ENCODE results near the gene RAD51B. TPM values are rescaled to one million over a fixed set of nuclear protein-coding genes. Genes with fewer than 3 reads are reported as not detected.

The RAD51B gene
- total and polyA plus RNA-seq, 4 donors = 2.8 to 39.6 (median 13.3) TPM; not detected in 1

DNA sequence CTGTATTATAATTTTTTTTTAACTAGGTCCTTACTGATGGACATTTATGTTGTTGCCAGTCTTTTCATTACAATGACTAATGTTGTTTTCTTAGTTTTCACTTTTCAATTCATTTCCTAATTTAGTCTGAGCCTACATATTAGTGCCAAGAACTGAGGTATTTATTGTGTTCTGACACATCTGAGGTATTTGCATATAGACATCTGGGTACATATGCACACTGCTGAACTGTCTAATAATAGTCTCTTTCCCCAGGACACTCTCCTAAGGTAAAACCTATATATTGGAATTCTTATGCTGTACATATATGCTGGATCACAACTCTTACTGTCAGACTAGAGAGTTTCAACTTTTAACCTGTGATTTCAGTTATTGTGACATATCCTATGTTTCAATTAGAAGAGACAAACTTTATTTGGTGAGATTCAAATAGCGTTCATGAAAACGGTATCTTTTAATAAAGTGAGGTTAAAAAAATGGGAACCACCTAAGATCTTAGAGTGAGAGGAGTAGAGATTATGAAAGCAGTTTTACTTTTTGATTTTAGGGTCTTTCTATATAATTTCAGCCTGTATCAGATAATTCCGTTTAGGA is 263.2 kb downstream of the RAD51B start:
- no peaks in the 10 kb centered on the region for H3K27me3 ChIP-seq (ENCODE audit: control insufficient read depth in 1 of 2, insufficient read depth in 2 of 2, low read length in 1 of 2)
- no peaks in the 10 kb centered on the region for H3K9me3 ChIP-seq (ENCODE audit: control insufficient read depth, low read length)
- DNase-seq (no peak), ATAC-seq (ENCODE audit: low FRiP score) (no peak)
- 62 to 96% methylated on average over 3 of the region's 3 CpGs for WGBS, 2 donors
- intact Hi-C loops (cut with DNase I) = no loop called here
- no peak overlapping the region for H3K27ac ChIP-seq (ENCODE audit: low read depth in 1 of 2, low read length in 2 of 2)
- no peak overlapping the region for H3K4me3 ChIP-seq (ENCODE audit: low read length in 2 of 2)
- H3K36me3 ChIP-seq (ENCODE audit: control insufficient read depth in 1 of 2, insufficient read depth in 2 of 2, low read length in 1 of 2) = no peaks in the 10 kb centered on the region
- no peaks in the 10 kb centered on the region for H3K4me1 ChIP-seq (ENCODE audit: control insufficient read depth in 1 of 2, insufficient read depth in 2 of 2, low read length in 2 of 2)

DNA sequence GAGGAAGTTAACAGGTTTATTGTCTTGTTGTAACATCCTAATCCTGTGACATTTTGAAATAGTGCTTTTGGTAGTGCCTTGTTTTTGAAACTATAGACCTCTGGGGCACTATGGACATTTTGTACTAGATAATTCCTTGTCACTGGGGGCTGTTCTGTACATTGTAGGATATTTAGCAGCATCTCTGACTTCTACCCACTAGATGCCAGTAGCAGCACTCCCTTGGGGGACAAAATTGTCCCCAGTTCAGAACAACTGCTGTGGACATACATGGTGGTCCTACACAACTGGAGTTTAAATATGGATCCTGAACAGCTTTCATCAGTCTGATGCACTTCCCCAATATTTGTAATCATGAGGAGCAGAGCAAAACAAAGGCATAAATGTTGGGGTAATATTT is 264.7 kb downstream of the RAD51B start:
- Histone ChIP-seq H3K27ac (ENCODE audit: low read depth in 1 of 2, low read length in 2 of 2) (no peak overlapping the region), H3K27me3 (ENCODE audit: control insufficient read depth in 1 of 2, insufficient read depth in 2 of 2, low read length in 1 of 2) (no peaks in the 10 kb centered on the region), H3K9me3 (ENCODE audit: control insufficient read depth, low read length) (no peaks in the 10 kb centered on the region), H3K4me1 (ENCODE audit: control insufficient read depth in 1 of 2, insufficient read depth in 2 of 2, low read length in 2 of 2) (no peaks in the 10 kb centered on the region), H3K4me3 (ENCODE audit: low read length in 2 of 2) (no peak overlapping the region), H3K36me3 (ENCODE audit: control insufficient read depth in 1 of 2, insufficient read depth in 2 of 2, low read length in 1 of 2) (no peaks in the 10 kb centered on the region)
- DNase-seq (no peak), ATAC-seq (ENCODE audit: low FRiP score) (no peak)
- intact Hi-C loops (cut with DNase I) = no loop called here

DNA sequence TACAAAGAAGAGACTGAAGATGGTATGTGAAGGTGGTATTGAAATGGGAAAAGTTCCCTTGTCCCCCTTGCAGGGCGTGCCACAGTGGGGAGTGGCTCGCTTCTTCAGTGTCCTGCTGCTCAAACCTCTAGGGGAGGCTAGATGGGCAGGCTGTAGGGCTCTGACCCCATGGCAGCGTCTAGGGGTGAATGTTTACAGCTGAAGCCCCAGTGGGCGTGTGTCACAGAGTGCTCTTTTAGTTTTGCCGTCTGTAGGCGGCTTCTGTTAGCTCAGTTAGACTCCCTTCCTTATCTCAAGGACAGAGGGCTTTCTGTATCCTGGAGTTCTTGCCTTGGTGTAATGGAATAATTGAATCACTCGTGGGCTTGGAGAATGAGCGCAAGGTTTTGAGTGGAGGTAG is 266.2 kb downstream of the RAD51B start:
- H3K4me1 ChIP-seq (ENCODE audit: control insufficient read depth in 1 of 2, insufficient read depth in 2 of 2, low read length in 2 of 2) = no peaks in the 10 kb centered on the region
- 78 to 93% methylated on average over 8 of the region's 8 CpGs for WGBS, 2 donors
- H3K4me3 ChIP-seq (ENCODE audit: low read length in 2 of 2) = no peak overlapping the region
- no peak for DNase-seq
- H3K36me3 ChIP-seq (ENCODE audit: control insufficient read depth in 1 of 2, insufficient read depth in 2 of 2, low read length in 1 of 2) = no peaks in the 10 kb centered on the region
- intact Hi-C loops (cut with DNase I) = no loop called here
- no peak for ATAC-seq (ENCODE audit: low FRiP score)
- H3K9me3 ChIP-seq (ENCODE audit: control insufficient read depth, low read length) = no peaks in the 10 kb centered on the region
- H3K27ac ChIP-seq (ENCODE audit: low read depth in 1 of 2, low read length in 2 of 2) = no peak overlapping the region
- H3K27me3 ChIP-seq (ENCODE audit: control insufficient read depth in 1 of 2, insufficient read depth in 2 of 2, low read length in 1 of 2) = no peaks in the 10 kb centered on the region

DNA sequence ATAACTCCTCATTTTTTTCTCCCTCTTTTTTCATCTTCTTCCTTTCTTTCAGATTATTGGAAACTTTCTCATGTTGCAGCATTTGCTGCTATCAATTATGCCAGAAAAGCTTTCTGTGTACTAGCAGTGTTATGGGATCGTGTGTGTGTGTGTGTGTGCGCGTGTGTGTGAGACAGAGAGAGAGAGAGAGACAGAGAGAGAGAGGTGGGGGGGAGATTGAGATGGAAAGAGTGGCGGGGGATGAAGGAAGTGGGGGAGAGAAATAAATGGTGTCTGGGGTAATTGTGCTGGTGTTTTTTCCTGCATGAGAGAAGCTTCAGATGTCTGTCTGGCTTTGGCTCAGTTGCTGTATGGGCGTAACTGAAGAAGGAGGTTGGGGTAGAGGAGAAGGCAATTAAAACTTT is 268.9 kb downstream of the RAD51B start:
- ATAC-seq (ENCODE audit: low FRiP score) (no peak), DNase-seq (no peak)
- H3K4me1 ChIP-seq (ENCODE audit: control insufficient read depth in 1 of 2, insufficient read depth in 2 of 2, low read length in 2 of 2) = no peaks in the 10 kb centered on the region
- H3K4me3 ChIP-seq (ENCODE audit: low read length in 2 of 2) = no peak overlapping the region
- H3K27ac ChIP-seq (ENCODE audit: low read depth in 1 of 2, low read length in 2 of 2) = no peak overlapping the region
- intact Hi-C loops (cut with DNase I) = no loop called here
- H3K27me3 ChIP-seq (ENCODE audit: control insufficient read depth in 1 of 2, insufficient read depth in 2 of 2, low read length in 1 of 2) = no peaks in the 10 kb centered on the region
- H3K36me3 ChIP-seq (ENCODE audit: control insufficient read depth in 1 of 2, insufficient read depth in 2 of 2, low read length in 1 of 2) = no peaks in the 10 kb centered on the region
- 95 to 97% methylated on average over 5 of the region's 5 CpGs for WGBS, 2 donors
- no peaks in the 10 kb centered on the region for H3K9me3 ChIP-seq (ENCODE audit: control insufficient read depth, low read length)

DNA sequence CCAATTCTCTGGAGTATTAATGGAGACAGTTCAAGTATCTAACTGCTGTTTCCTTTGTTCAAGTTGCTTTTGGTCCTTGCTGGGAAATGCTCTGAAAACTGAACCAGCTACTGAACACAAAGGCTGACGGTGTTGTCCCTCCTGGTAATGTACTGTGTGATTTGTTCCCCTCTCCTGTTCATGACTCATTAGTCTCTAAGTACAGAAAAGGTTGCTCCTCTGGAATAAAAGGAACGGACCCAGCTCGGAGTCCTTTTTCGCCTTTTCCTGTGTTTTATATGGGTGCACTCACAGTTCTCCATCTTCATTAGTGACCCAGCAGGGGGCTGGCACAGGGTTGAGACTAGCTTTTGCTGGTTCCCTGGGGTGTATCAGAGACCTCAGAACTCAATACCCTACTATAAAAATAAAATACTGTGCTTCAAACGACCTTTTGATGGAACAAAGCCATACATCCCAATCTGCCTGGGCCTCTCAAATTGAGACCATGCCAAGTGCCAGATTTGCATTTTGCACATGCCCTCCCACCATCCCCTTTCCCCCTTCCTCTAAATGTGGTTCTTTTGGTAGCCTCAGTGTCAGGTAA is 269.7 kb downstream of the RAD51B start:
- no peak overlapping the region for H3K27ac ChIP-seq (ENCODE audit: low read depth in 1 of 2, low read length in 2 of 2)
- ATAC-seq (ENCODE audit: low FRiP score) = no peak
- no peaks in the 10 kb centered on the region for H3K27me3 ChIP-seq (ENCODE audit: control insufficient read depth in 1 of 2, insufficient read depth in 2 of 2, low read length in 1 of 2)
- H3K36me3 ChIP-seq (ENCODE audit: control insufficient read depth in 1 of 2, insufficient read depth in 2 of 2, low read length in 1 of 2) = no peaks in the 10 kb centered on the region
- H3K4me3 ChIP-seq (ENCODE audit: low read length in 2 of 2) = no peak overlapping the region
- DNase-seq = no peak
- H3K4me1 ChIP-seq (ENCODE audit: control insufficient read depth in 1 of 2, insufficient read depth in 2 of 2, low read length in 2 of 2) = no peaks in the 10 kb centered on the region
- H3K9me3 ChIP-seq (ENCODE audit: control insufficient read depth, low read length) = no peaks in the 10 kb centered on the region
- intact Hi-C loops (cut with DNase I) = no loop called here
- whole genome bisulfite sequencing, 2 donors = 32 to 39% methylated on average over 5 of the region's 5 CpGs

DNA sequence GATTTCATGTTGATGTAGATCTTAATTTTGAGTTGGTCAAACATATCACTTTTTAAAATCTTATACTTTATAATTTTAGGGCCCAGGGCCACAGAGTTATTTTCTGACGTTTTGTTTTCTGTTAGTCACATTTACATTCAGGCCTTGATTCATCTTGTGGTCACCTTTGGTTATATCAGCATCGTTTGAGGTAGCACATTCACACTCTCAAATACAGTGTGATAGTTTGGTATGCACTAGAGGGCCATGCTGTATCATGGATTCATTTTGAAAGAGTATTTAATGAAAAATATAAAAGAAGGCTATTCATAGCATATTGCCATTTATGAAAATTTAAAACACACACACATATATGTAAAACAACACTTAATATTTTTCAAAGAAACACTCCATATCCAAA is 274.6 kb downstream of the RAD51B start:
- no peaks in the 10 kb centered on the region for H3K4me1 ChIP-seq (ENCODE audit: control insufficient read depth in 1 of 2, insufficient read depth in 2 of 2, low read length in 2 of 2)
- no peaks in the 10 kb centered on the region for H3K36me3 ChIP-seq (ENCODE audit: control insufficient read depth in 1 of 2, insufficient read depth in 2 of 2, low read length in 1 of 2)
- DNase-seq (no peak), ATAC-seq (ENCODE audit: low FRiP score) (no peak)
- WGBS, 2 donors = 72 to 73% methylated on average over 2 of the region's 2 CpGs
- H3K4me3 ChIP-seq (ENCODE audit: low read length in 2 of 2) = no peak overlapping the region
- intact Hi-C loops (cut with DNase I) = no loop called here
- no peak overlapping the region for H3K27ac ChIP-seq (ENCODE audit: low read depth in 1 of 2, low read length in 2 of 2)
- no peaks in the 10 kb centered on the region for H3K9me3 ChIP-seq (ENCODE audit: control insufficient read depth, low read length)
- H3K27me3 ChIP-seq (ENCODE audit: control insufficient read depth in 1 of 2, insufficient read depth in 2 of 2, low read length in 1 of 2) = no peaks in the 10 kb centered on the region

DNA sequence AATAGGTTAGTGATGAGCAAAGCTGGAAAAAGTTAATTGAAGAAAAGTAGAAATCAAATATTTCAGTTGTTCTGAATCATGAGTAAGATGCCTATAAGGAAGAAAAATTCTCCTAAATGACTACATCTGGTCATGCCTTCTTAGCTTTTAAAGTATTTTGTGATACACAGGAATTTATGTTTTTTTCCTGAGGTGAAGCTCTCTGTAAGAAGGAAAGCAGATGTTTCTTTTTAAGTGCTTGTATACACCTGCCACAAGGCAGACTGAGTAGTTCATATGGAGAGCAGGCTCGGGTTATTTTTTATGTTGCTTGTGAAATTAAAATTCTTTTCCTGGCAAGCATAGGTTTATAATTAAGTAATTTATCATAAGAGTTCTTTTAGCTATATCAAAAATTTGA is 275.2 kb downstream of the RAD51B start:
- 86 to 96% methylated on average over 1 of the region's 1 CpG for WGBS, 2 donors

DNA sequence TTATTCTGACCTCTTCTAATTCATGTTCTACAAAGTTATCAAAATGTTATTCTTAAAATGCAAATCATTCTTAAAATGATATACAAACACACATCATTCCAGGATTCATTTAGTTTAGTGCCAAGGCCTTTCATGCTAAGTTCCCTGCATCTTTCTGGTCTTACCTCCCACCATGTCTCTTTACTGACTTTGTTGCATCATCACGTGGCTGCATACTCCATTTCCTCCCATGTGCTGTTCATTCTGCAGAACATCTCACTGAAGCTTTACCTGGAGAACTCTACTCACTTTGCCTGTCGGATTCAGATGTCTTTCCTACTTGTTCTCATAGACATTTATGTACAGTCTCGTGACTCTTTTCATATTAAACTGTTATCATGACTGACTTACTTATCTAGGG is 278.1 kb downstream of the RAD51B start:
- no peak overlapping the region for H3K27ac ChIP-seq (ENCODE audit: low read depth in 1 of 2, low read length in 2 of 2)
- no peak for DNase-seq
- H3K27me3 ChIP-seq (ENCODE audit: control insufficient read depth in 1 of 2, insufficient read depth in 2 of 2, low read length in 1 of 2) = no peaks in the 10 kb centered on the region
- intact Hi-C loops (cut with DNase I) = no loop called here
- ATAC-seq (ENCODE audit: low FRiP score) = no peak
- no peaks in the 10 kb centered on the region for H3K4me1 ChIP-seq (ENCODE audit: control insufficient read depth in 1 of 2, insufficient read depth in 2 of 2, low read length in 2 of 2)
- no peaks in the 10 kb centered on the region for H3K36me3 ChIP-seq (ENCODE audit: control insufficient read depth in 1 of 2, insufficient read depth in 2 of 2, low read length in 1 of 2)
- no peak overlapping the region for H3K4me3 ChIP-seq (ENCODE audit: low read length in 2 of 2)
- H3K9me3 ChIP-seq (ENCODE audit: control insufficient read depth, low read length) = peaks cover 2% of the 10 kb centered on the region
- WGBS, 2 donors = 95% methylated on average over 3 of the region's 3 CpGs

More for the DNA sequence above, 275.2 kb downstream of the RAD51B start:
- Histone ChIP-seq H3K27ac (ENCODE audit: low read depth in 1 of 2, low read length in 2 of 2) (no peak overlapping the region), H3K27me3 (ENCODE audit: control insufficient read depth in 1 of 2, insufficient read depth in 2 of 2, low read length in 1 of 2) (no peaks in the 10 kb centered on the region), H3K4me1 (ENCODE audit: control insufficient read depth in 1 of 2, insufficient read depth in 2 of 2, low read length in 2 of 2) (no peaks in the 10 kb centered on the region), H3K4me3 (ENCODE audit: low read length in 2 of 2) (no peak overlapping the region), H3K36me3 (ENCODE audit: control insufficient read depth in 1 of 2, insufficient read depth in 2 of 2, low read length in 1 of 2) (no peaks in the 10 kb centered on the region), H3K9me3 (ENCODE audit: control insufficient read depth, low read length) (no peaks in the 10 kb centered on the region)
- ATAC-seq (ENCODE audit: low FRiP score) = no peak
- no peak for DNase-seq
- intact Hi-C loops (cut with DNase I) = no loop called here

DNA sequence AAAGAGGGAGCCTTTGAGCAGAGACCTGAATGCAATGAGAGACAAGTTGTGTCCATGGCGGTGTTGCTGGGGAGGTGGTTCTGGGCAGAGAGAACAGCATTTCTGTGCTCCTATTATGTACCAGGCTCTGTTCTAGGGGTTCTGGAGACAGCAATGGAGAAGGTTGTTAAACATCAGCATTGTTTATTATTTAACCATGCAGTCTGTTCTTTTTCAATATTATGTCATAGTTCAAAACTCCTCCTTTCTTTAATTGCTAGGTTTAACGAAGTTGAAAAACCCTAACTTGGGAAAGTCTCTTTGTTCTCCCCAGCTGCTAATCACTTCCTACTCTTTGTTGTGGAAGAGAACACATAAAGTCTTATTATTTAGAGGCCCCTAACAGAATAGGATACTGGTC is 279.3 kb downstream of the RAD51B start:
- intact Hi-C loops (cut with DNase I) = no loop called here
- ATAC-seq (ENCODE audit: low FRiP score) = no peak
- H3K27ac ChIP-seq (ENCODE audit: low read depth in 1 of 2, low read length in 2 of 2) = no peak overlapping the region

More for the DNA sequence above, 279.3 kb downstream of the RAD51B start:
- 94% methylated on average over 2 of the region's 2 CpGs for WGBS, 2 donors
- Histone ChIP-seq H3K9me3 (ENCODE audit: control insufficient read depth, low read length) (peaks cover 2% of the 10 kb centered on the region), H3K27me3 (ENCODE audit: control insufficient read depth in 1 of 2, insufficient read depth in 2 of 2, low read length in 1 of 2) (no peaks in the 10 kb centered on the region), H3K4me1 (ENCODE audit: control insufficient read depth in 1 of 2, insufficient read depth in 2 of 2, low read length in 2 of 2) (no peaks in the 10 kb centered on the region), H3K4me3 (ENCODE audit: low read length in 2 of 2) (no peak overlapping the region), H3K36me3 (ENCODE audit: control insufficient read depth in 1 of 2, insufficient read depth in 2 of 2, low read length in 1 of 2) (no peaks in the 10 kb centered on the region)
- DNase-seq = no peak

All from aorta (tissue), 5 donors.